Duodenal mucosa (tissue), 2 donors: ENCODE measurements around the gene AFP.

Experiments
- H3K27ac ChIP-seq: one replicate; pipeline ENCODE4 v1.7.0; 2013; ENCODE audit warnings: low read depth, low read length
- H3K27me3 ChIP-seq, 2 donors: one replicate each; pipeline ENCODE4 v1.7.0; 2013; ENCODE audit warnings: low read length in 2 of 2, control low read depth in 1 of 2; ENCODE audit not compliant: insufficient read depth in 2 of 2, control insufficient read depth in 1 of 2
- H3K36me3 ChIP-seq, 2 donors: one replicate each; pipeline ENCODE4 v1.7.0; 2013; ENCODE audit warnings: low read length in 2 of 2, control low read depth in 1 of 2; ENCODE audit not compliant: insufficient read depth in 2 of 2, control insufficient read depth in 1 of 2
- H3K4me1 ChIP-seq, 2 donors: one replicate each; pipeline ENCODE4 v1.7.0; 2013; ENCODE audit warnings: low read length in 2 of 2, control low read depth in 1 of 2; ENCODE audit not compliant: insufficient read depth in 2 of 2, control insufficient read depth in 1 of 2
- H3K4me3 ChIP-seq, 2 donors: one replicate each; pipeline ENCODE4 v1.7.0; 2013; ENCODE audit warnings: low read length in 2 of 2, low read depth in 1 of 2
- H3K9ac ChIP-seq, 2 donors: one replicate each; pipeline ENCODE4 v1.7.0; 2013; ENCODE audit warnings: low read length in 2 of 2, low read depth in 1 of 2
- H3K9me3 ChIP-seq, 2 donors: one replicate each; pipeline ENCODE4 v1.7.0; 2013; ENCODE audit warnings: low read length in 2 of 2, control low read depth in 1 of 2; ENCODE audit not compliant: control insufficient read depth in 1 of 2

The AFP gene

GRCh38 chr4:73458184-73459047, 22.4 kb downstream of the AFP start:
- H3K4me1 ChIP-seq: peaks cover 0 to 3% of the 10 kb centered on the region in 2 donors
- H3K36me3 ChIP-seq: no peaks in the 10 kb centered on the region
- no peak overlapping the region for H3K4me3 ChIP-seq
- no peaks in the 10 kb centered on the region for H3K9me3 ChIP-seq
- H3K9ac ChIP-seq: no peak overlapping the region
- H3K27me3 ChIP-seq: no peaks in the 10 kb centered on the region
- H3K27ac ChIP-seq: no peak overlapping the region

DNA sequence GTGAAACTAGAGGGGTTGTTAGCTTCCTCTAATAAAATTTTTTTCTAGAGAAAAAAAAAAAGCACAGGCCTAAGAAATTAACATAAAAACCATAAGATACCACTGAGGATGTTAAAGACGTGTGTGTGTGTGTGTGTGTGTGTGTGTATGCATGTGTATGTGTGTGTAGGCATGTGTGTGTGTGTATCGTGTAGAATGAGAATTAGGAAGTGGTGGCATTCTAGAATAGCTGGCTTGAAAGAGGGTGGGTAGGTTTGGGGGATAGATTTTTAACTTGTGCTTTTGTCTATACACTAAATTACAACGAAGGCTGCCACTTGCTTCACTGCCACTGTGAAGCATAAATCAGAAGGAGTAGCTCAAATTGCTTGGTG, 23.0 kb downstream of the AFP start:
- Histone ChIP-seq H3K9me3 (no peaks in the 10 kb centered on the region), H3K27me3 (no peaks in the 10 kb centered on the region), H3K9ac (no peak overlapping the region), H3K27ac (no peak overlapping the region), H3K36me3 (no peaks in the 10 kb centered on the region), H3K4me1 (no peaks in the 10 kb centered on the region), H3K4me3 (no peak overlapping the region)

DNA sequence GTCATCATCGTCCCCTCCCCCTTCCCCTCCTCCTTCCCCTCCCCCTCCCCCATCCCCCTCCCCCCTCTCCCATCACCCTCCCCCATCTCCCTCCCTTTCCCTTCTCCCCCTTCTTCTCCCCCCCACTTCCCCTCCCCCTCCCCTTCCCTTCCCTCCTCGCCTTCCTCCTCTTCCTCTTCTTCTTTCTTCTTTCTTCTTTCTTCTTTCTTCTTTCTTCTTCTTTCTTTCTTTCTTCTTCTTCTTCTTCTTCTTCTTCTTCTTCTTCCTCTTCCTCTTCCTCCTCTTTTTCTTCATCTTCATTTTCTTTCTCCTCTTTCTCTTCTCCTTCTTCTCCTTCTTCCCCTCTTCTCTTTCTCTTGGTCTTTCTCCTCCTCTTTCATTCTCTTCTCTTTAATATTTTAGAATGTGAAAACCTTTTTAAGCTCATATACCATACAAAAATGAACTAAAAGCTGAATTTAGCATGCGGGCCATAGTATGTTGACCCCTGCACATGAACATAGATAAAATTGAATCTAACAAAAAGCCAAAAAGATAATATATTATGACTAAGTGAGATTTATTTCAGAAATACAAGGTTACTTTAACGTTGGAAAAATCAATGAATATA, 25.0 kb downstream of the AFP start:
- Histone ChIP-seq H3K4me1 (no peaks in the 10 kb centered on the region), H3K9ac (no peak overlapping the region), H3K27ac (no peak overlapping the region), H3K27me3 (no peaks in the 10 kb centered on the region), H3K36me3 (no peaks in the 10 kb centered on the region), H3K9me3 (no peaks in the 10 kb centered on the region), H3K4me3 (no peak overlapping the region)

DNA sequence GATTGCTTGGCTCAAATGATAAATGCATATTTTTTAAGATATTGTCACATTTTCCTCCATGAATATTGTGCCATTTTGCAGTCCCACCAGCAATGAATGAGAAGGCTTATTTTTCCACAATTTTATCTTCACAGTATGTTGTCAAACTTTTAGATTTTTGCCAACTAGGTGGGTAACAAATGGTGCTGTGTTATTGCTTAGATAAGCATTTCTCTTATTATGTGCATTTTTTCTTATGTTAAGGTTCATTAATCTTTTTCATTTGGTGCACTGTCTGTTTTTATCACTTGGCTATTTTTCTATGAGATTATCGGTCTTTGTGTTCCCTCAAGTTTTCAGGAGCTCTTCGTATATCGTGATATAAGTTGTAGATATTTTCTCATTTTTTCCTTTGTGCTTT, 32.1 kb downstream of the AFP start:
- H3K9me3 ChIP-seq: peaks cover 2 to 5% of the 10 kb centered on the region in 2 donors
- H3K27ac ChIP-seq: no peak overlapping the region
- no peak overlapping the region for H3K4me3 ChIP-seq
- no peaks in the 10 kb centered on the region for H3K4me1 ChIP-seq
- no peak overlapping the region for H3K9ac ChIP-seq
- no peaks in the 10 kb centered on the region for H3K36me3 ChIP-seq
- H3K27me3 ChIP-seq: no peaks in the 10 kb centered on the region

DNA sequence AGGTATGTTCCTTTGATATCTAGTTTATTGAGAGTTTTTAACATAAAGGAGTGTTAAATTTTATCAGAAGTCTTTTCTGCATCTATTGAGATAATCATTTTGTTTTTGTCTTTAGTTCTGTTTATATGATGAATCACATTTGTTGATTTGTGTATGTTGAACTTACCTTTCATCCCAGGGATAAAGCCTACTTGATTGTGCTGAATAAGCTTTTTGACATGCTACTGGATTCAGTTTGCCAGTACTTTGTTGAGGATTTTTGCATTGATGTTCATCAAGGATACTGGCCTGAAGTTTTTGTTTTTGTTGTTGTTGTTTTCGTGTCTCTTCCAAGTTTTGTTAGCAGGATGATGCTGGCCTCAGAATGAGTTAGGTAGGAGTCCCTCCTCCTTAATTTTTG, 34.7 kb downstream of the AFP start:
- no peak overlapping the region for H3K27ac ChIP-seq
- no peaks in the 10 kb centered on the region for H3K27me3 ChIP-seq
- H3K4me1 ChIP-seq: no peaks in the 10 kb centered on the region
- no peaks in the 10 kb centered on the region for H3K36me3 ChIP-seq
- no peak overlapping the region for H3K9ac ChIP-seq
- H3K4me3 ChIP-seq: no peak overlapping the region
- peaks cover 4 to 5% of the 10 kb centered on the region in 2 donors for H3K9me3 ChIP-seq

- H3K4me1 ChIP-seq: no peaks in the 10 kb centered on the region
- H3K9ac ChIP-seq: no peak overlapping the region
- peaks cover 4 to 5% of the 10 kb centered on the region in 2 donors for H3K9me3 ChIP-seq
- no peak overlapping the region for H3K4me3 ChIP-seq
- H3K36me3 ChIP-seq: no peaks in the 10 kb centered on the region
- no peak overlapping the region for H3K27ac ChIP-seq
- H3K27me3 ChIP-seq: no peaks in the 10 kb centered on the region
Observed at GRCh38 chr4:73477176-73477575, 41.2 kb downstream of the AFP start.

- no peak overlapping the region for H3K27ac ChIP-seq
- H3K27me3 ChIP-seq: no peaks in the 10 kb centered on the region
- no peaks in the 10 kb centered on the region for H3K36me3 ChIP-seq
- H3K4me3 ChIP-seq: no peak overlapping the region
- no peak overlapping the region for H3K9ac ChIP-seq
- peaks cover 0 to under 1% of the 10 kb centered on the region in 2 donors for H3K9me3 ChIP-seq
- no peaks in the 10 kb centered on the region for H3K4me1 ChIP-seq
Observed at GRCh38 chr4:73479323-73479722, 43.3 kb downstream of the AFP start.

GRCh38 chr4:73481358-73481757, 45.3 kb downstream of the AFP start, which contains the start of gene AFM:
Gene AFM (plus strand): TSS chr4:73481745. CDS start chr4:73481776, 31 bp downstream.
- Histone ChIP-seq H3K27me3 (no peaks in the 10 kb centered on the region), H3K36me3 (no peaks in the 10 kb centered on the region), H3K9ac (no peak within 1 kb of the TSS), H3K4me3 (no peak within 1 kb of the TSS), H3K4me1 (peaks cover 0 to under 1% of the 10 kb centered on the region in 2 donors), H3K9me3 (no peaks in the 10 kb centered on the region), H3K27ac (no peak within 1 kb of the TSS)

DNA sequence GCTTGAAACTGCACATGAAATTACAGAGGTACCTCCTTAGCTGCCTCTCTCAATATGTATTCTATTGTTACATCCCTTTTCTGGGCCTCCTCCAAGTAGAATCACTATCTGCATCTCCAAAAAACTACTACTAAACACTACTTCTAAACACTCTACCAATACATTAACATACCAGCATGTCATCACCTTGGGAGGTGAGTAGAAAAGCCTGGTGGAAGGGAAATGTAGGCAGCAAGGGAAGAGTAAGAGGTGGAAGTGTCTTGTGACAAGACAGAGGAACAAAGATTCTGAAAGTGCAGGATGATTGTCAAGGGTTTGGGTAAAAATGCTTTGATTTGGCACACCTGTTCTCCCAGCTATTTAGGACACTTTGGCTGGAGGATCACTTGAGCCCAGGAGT, 49.1 kb downstream of the AFP start:
- Histone ChIP-seq H3K36me3 (no peaks in the 10 kb centered on the region), H3K9me3 (no peaks in the 10 kb centered on the region), H3K27ac (no peak overlapping the region)

DNA sequence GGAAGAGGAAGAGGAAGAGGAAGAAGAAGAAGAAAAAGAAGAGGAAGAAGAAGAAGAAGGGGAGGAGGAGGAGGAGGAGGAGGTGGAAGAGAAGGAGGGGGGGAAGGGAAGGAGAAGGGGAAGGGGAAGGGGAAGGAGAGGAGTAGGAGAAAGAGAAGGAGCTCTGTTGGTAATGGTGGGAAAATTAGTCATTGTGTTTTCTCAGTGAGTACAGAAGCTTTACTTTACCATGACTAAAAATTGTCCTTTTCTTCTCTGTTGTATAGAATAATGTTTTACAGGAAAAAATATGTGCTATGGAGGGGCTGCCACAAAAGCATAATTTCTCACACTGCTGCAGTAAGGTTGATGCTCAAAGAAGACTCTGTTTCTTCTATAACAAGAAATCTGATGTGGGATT, 49.6 kb downstream of the AFP start:
- Histone ChIP-seq H3K36me3 (no peaks in the 10 kb centered on the region), H3K4me3 (no peak overlapping the region), H3K27ac (no peak overlapping the region), H3K9me3 (no peaks in the 10 kb centered on the region), H3K27me3 (no peaks in the 10 kb centered on the region), H3K9ac (no peak overlapping the region), H3K4me1 (peaks cover 0 to 3% of the 10 kb centered on the region in 2 donors)

More for the DNA sequence above, 49.1 kb downstream of the AFP start:
- H3K4me1 ChIP-seq: peaks cover 0 to 3% of the 10 kb centered on the region in 2 donors
- H3K27me3 ChIP-seq: no peaks in the 10 kb centered on the region
- no peak overlapping the region for H3K4me3 ChIP-seq
- H3K9ac ChIP-seq: no peak overlapping the region
